Choroid plexus epithelial cell (primary cell): Measurements from ENCODE around the gene RAD51B.

ENCODE experiments used
- DNase-seq: peaks from one replicate; pipeline ENCODE4 v3.0.0-alpha.2; 2010; ENCODE audit warnings: low read depth
- H3K4me3 ChIP-seq: 2 replicates; pipeline ENCODE4 v1.5.1; 2011; ENCODE audit warnings: low read depth, mild to moderate bottlenecking, control low read depth, low read length, moderate library complexity
- TF ChIP-seq, protein P1 (sequence below): conservative IDR thresholded peaks from 2 replicates; pipeline ENCODE4 v1.5.1; 2011; ENCODE audit warnings: low read depth, mild to moderate bottlenecking, control low read depth, inconsistent platforms, low read length, moderate library complexity

The RAD51B gene

DNA sequence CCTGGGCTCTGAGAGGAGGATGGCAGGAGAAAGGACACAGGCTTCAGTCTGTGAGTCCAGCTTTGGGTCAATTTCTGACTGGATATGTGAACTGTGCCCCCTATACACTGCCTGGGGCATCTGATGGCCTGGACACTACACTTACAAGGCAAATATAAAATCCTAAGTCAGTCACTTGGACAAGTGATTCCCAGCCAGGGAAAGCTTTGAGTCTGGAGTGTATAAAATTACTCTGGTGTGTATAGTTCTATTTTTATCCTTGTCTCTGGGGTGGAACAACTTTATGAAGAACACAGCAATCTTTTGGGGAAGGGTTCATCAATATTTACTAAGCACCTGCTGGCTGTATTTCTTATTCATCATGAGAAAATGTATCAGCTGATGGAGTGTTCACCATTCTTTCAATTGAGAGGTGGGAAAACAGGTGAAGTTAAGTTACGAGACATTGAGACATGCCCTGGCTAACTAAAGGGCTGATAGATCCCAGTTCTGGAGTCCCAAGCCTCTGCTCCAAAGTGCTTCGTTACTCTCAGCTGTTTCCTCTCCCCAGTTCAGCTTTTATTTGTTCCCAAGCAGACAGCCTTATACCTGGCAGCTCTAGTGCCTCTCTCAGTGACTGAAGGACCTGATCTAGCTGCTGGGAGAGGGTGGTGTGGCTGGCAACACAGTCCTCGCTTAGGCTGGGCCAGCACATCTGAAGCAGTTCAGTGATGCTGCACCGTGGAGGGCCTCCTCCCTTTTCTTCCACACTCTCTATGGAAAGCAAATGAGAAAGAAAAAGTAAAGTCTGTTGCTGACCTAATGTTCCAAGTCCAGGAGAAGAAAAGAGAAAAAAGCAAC lies 34.1 kb upstream of the RAD51B start:
- DNase-seq = no peak
- TF ChIP-seq, protein P1, sequence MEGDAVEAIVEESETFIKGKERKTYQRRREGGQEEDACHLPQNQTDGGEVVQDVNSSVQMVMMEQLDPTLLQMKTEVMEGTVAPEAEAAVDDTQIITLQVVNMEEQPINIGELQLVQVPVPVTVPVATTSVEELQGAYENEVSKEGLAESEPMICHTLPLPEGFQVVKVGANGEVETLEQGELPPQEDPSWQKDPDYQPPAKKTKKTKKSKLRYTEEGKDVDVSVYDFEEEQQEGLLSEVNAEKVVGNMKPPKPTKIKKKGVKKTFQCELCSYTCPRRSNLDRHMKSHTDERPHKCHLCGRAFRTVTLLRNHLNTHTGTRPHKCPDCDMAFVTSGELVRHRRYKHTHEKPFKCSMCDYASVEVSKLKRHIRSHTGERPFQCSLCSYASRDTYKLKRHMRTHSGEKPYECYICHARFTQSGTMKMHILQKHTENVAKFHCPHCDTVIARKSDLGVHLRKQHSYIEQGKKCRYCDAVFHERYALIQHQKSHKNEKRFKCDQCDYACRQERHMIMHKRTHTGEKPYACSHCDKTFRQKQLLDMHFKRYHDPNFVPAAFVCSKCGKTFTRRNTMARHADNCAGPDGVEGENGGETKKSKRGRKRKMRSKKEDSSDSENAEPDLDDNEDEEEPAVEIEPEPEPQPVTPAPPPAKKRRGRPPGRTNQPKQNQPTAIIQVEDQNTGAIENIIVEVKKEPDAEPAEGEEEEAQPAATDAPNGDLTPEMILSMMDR = no peak
- H3K4me3 ChIP-seq = no peak overlapping the region

DNA sequence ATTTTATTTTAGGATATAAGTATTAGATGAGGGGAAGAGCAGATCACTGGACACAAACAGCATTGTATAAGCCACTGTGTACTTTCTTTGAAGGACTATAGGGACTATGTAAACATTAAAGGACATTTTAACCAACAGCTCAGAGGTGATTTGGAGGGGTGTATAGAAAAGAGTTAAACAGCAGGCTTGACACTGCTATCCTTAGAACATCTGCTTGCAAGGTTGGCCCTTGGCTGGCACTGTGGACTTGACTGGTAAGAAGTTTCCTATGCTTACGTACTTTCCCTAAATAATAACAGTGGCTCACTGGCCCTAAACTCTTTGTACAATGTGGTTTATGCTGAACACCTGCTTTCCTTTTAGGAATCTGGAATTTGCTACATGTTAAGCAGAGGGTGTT lies 31.9 kb upstream of the RAD51B start:
- no peak for DNase-seq
- TF ChIP-seq, protein P1 = no peak

DNA sequence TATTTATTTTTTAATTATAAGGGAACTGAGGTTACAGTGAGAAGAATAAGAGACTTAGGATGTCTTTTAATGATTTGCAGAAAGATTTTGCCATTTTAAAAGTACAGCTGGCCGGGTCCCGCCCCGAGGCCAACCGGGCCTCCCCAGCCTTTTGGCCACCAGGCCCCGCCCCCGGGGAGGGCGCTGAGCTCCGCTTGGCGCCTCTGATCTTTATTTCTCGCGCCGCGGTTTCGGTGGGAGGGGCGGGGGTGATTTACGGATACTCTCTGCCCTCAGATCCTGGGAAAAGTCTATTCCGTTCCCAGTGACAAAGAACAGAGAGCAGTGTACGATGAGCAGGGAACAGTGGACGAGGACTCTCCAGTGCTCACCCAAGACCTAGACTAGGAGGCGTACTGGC lies 20.8 kb upstream of the RAD51B start:
- DNase-seq = no peak
- H3K4me3 ChIP-seq = no peak overlapping the region
- TF ChIP-seq, protein P1 = no peak

More for the DNA sequence above, 31.9 kb upstream of the RAD51B start:
- H3K4me3 ChIP-seq = no peak overlapping the region

DNA sequence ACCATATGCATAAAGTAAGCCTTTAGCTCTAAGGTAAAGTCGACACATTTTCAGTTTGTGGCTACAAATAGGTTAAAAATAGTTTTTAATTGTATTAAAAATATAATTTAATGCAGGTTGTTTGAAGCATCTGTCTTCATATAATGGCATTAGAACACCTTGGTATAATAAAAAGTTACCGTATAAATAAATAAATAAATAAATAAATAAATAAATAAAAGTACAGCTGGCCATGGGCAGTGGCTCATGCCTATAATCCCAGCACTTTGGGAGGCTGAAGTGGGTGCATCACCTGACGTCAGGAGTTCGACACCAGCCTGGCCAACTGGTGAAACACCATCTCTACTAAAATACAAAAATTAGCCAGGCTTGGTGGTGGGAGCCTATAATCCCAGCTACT lies 18.8 kb upstream of the RAD51B start:
- H3K4me3 ChIP-seq = no peak overlapping the region
- no peak for DNase-seq
- TF ChIP-seq, protein P1 = no peak

DNA sequence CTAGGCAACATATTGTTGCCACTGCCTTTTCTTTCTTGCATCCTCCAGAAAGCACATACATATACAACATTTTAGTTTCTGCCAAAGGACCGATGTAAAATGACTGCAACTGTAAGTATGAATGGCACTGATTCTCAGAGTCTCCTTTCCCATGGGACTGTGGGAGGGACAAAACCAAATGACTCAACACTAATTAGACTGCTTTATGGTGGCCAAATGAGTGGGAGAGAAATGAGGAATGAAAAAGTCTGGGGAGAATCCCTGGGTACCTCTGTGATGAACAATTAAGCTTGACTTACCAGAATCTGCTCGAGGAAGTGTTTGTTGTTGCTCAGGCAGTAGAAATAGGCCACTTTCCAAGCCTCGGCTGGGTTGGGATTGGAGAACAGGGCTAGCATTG lies 13.3 kb upstream of the RAD51B start:
- no peak for DNase-seq
- TF ChIP-seq, protein P1 = no peak
- H3K4me3 ChIP-seq = no peak overlapping the region

DNA sequence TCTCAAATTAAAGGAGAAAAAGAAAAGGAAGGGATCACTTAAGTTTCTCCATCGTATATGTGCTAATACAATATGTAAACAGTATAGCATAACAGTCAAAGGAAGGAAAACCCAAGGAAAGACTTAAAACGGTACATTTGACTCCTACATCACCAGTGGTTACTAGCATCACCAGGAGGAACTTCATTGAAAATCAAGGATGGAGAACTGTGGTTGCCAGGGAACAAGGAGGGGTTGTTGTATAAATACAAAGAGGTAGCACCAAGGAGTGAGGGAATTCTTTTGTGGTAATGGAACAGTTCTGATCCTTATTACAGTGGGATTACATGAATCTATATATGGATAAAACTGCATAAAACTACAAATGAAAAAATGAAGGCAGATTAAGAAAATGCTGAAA lies 4.8 kb upstream of the RAD51B start:
- DNase-seq = no peak
- no peak overlapping the region for H3K4me3 ChIP-seq

More for the DNA sequence above, 4.8 kb upstream of the RAD51B start:
- TF ChIP-seq, protein P1 = no peak
